Transverse colon (tissue), 4 donors: ENCODE results near the gene LRRC70. TPM values are rescaled to one million over a fixed set of nuclear protein-coding genes. Genes with fewer than 3 reads are reported as not detected.

Experiments used
- DNase-seq: peaks from one replicate; pipeline ENCODE4 v3.0.0-alpha.2; 2019
- H3K27ac ChIP-seq, 4 donors: fragments of 200-600 bp; sonication (generic); 2 replicates each; pipeline ENCODE4 v1.5.1; 2016 to 2018; ENCODE audit warnings: inconsistent platforms in 4 of 4
- H3K27me3 ChIP-seq: fragments of 200-600 bp; sonication (generic); 2 replicates; pipeline ENCODE4 v1.5.1; 2017; ENCODE audit warnings: inconsistent platforms
- H3K36me3 ChIP-seq, 4 donors: fragments of 200-600 bp; sonication (generic); 2 replicates each; pipeline ENCODE4 v1.5.1; 2017 to 2019; ENCODE audit warnings: inconsistent platforms in 4 of 4
- H3K4me1 ChIP-seq, 4 donors: fragments of 200-600 bp; sonication (generic); 2 replicates each; pipeline ENCODE4 v1.5.1; 2017 to 2020; ENCODE audit warnings: inconsistent platforms in 4 of 4
- H3K4me3 ChIP-seq, 4 donors: fragments of 200-600 bp; sonication (generic); 1 replicate in 1 of 4; 2 replicates in 3 of 4; pipeline versions ENCODE4 v1.5.1 to v1.6.1; 2017 to 2019; ENCODE audit warnings: inconsistent platforms in 4 of 4
- H3K9me3 ChIP-seq, 2 donors: fragments of 200-600 bp; sonication (generic); 2 replicates each; pipeline ENCODE4 v1.5.1; 2017 to 2019; ENCODE audit warnings: inconsistent platforms in 2 of 2
- CTCF ChIP-seq, 5 experiments: fragments of 200-600 bp in 3 of 5; fragments of 450-650 bp in 2 of 5; sonication (generic) in 3 of 5; IDR thresholded peaks; 1 replicate in 2 of 5; 2 replicates in 3 of 5; pipeline ENCODE4 v1.5.1; 2016 to 2017; ENCODE audit warnings: antibody characterized with exemption in 5 of 5, inconsistent platforms in 3 of 5, mild to moderate bottlenecking in 2 of 5, moderate library complexity in 1 of 5
- EP300 ChIP-seq: sonication (generic); formaldehyde crosslinking; IDR thresholded peaks from one replicate; pipeline ENCODE4 v1.6.1; 2017; ENCODE audit warnings: antibody characterized with exemption, low read depth
- POLR2A ChIP-seq: fragments of 450-650 bp; IDR thresholded peaks from one replicate; pipeline ENCODE4 v1.6.1; 2016; ENCODE audit warnings: antibody characterized with exemption, mild to moderate bottlenecking, moderate library complexity
- POLR2AphosphoS5 ChIP-seq, 3 donors: sonication (generic); formaldehyde crosslinking; IDR thresholded peaks; one replicate each; pipeline ENCODE4 v1.6.1; 2016; ENCODE audit warnings: antibody characterized with exemption in 3 of 3
- WGBS, 2 donors: methylation state at CpG; one replicate each; pipeline ENCODE4 v1.1.5; 2018; ENCODE audit warnings: low coverage in 1 of 2; 5-methylcytosine and 5-hydroxymethylcytosine counted together
- in situ Hi-C, 4 donors: fragments of 200-750 bp; cut with MboI; loops; one replicate each; pipeline versions ENCODE4 v1.15.0 to v1.15.1; 2017; ENCODE audit warnings: low sequenced_read_pairs in 3 of 4, low pct_ligation_motif_present in 1 of 4, low pct_unique_long_range_greater_than_20kb in 1 of 4
- intact Hi-C: fragments of 100-400 bp; cut with DNase I; formaldehyde crosslinking; loops from one replicate; pipeline ENCODE4 v1.15.1; 2023; ENCODE audit warnings: low total_unique reads
- total RNA-seq, 4 donors: library from RNA; depleted of rRNA; stranded (reverse); fragments of >200 nt; gene quantifications; one replicate each; pipeline ENCODE4 v1.1.0, GENCODE V29; 2016

LRRC70 gene
- total RNA-seq, 4 donors from 2014 or later, result 1.8 to 3.4 (median 2.3) TPM

- 94% methylated on average over 1 of the region's 1 CpG; no CpG with 5 or more reads in 1 of the 2 donors for WGBS, 2 donors
- Histone ChIP-seq H3K9me3 (no peaks in the 10 kb centered on the region), H3K27me3 (no peaks in the 10 kb centered on the region), H3K27ac (no peak overlapping the region), H3K4me3 (no peak overlapping the region), H3K4me1 (no peaks in the 10 kb centered on the region), H3K36me3 (no peaks in the 10 kb centered on the region)
- in situ Hi-C loops, result no loop called here
- TF ChIP-seq POLR2AphosphoS5 (IDR thresholded peaks at IDR 0.05) (no peak), CTCF (IDR thresholded peaks at IDR 0.05) (no peak), POLR2A (no peak), EP300 (no peak)
- DNase-seq, result no peak
- intact Hi-C loops, result no loop called here
Measured at GRCh38 chr5:62596096-62596495, 17.5 kb downstream of the LRRC70 start.

- Histone ChIP-seq H3K9me3 (no peaks in the 10 kb centered on the region), H3K4me3 (no peak overlapping the region), H3K27ac (no peak overlapping the region), H3K27me3 (no peaks in the 10 kb centered on the region), H3K36me3 (no peaks in the 10 kb centered on the region), H3K4me1 (no peaks in the 10 kb centered on the region)
- intact Hi-C loops, result no loop called here
- WGBS, 2 donors, result 92% methylated on average over 1 of the region's 1 CpG; no CpG with 5 or more reads in 1 of the 2 donors
- in situ Hi-C loops, result no loop called here
- DNase-seq, result no peak
- TF ChIP-seq EP300, result no peak
Measured at GRCh38 chr5:62596691-62597090, 18.1 kb downstream of the LRRC70 start.

GRCh38 chr5:62597314-62597713, 18.7 kb downstream of the LRRC70 start:
- Histone ChIP-seq H3K27me3 (no peaks in the 10 kb centered on the region), H3K4me3 (no peak overlapping the region), H3K4me1 (no peaks in the 10 kb centered on the region), H3K27ac (no peak overlapping the region), H3K9me3 (no peaks in the 10 kb centered on the region), H3K36me3 (no peaks in the 10 kb centered on the region)
- no peak for DNase-seq
- 80 to 91% methylated on average over 1 to 2 of the region's 2 CpGs for WGBS, 2 donors
- in situ Hi-C loops (no loop called here), intact Hi-C loops (no loop called here)
- TF ChIP-seq POLR2AphosphoS5 (IDR thresholded peaks at IDR 0.05) (no peak), EP300 (no peak), CTCF (IDR thresholded peaks at IDR 0.05) (no peak), POLR2A (no peak)

- no peaks in the 10 kb centered on the region for H3K4me1 ChIP-seq
- WGBS, 2 donors, result 48 to 65% methylated on average over 3 of the region's 3 CpGs
- no peak overlapping the region for H3K27ac ChIP-seq
- in situ Hi-C loops (no loop called here), intact Hi-C loops (no loop called here)
- H3K36me3 ChIP-seq, result no peaks in the 10 kb centered on the region
- H3K9me3 ChIP-seq, result no peaks in the 10 kb centered on the region
- no peaks in the 10 kb centered on the region for H3K27me3 ChIP-seq
- no peak for DNase-seq
- no peak overlapping the region for H3K4me3 ChIP-seq
- TF ChIP-seq CTCF (IDR thresholded peaks at IDR 0.05), result no peak
- TF ChIP-seq EP300, result no peak
- TF ChIP-seq POLR2AphosphoS5 (IDR thresholded peaks at IDR 0.05), result no peak
- TF ChIP-seq POLR2A, result no peak
Measured at GRCh38 chr5:62600560-62601252, 22.1 kb downstream of the LRRC70 start.

GRCh38 chr5:62603934-62604333, 25.3 kb downstream of the LRRC70 start:
- in situ Hi-C loops, result no loop called here
- H3K27ac ChIP-seq, result no peak overlapping the region

More at GRCh38 chr5:62603934-62604333, 25.3 kb downstream of the LRRC70 start:
- no peaks in the 10 kb centered on the region for H3K27me3 ChIP-seq
- no peak for TF ChIP-seq POLR2AphosphoS5 (IDR thresholded peaks at IDR 0.05)
- no peak for TF ChIP-seq POLR2A
- no peak for TF ChIP-seq CTCF (IDR thresholded peaks at IDR 0.05)
- no peak for TF ChIP-seq EP300
- H3K4me1 ChIP-seq, result no peaks in the 10 kb centered on the region
- DNase-seq, result no peak
- intact Hi-C loops, result no loop called here
- H3K36me3 ChIP-seq, result no peaks in the 10 kb centered on the region
- 95 to 98% methylated on average over 3 to 5 of the region's 5 CpGs for WGBS, 2 donors
- H3K9me3 ChIP-seq, result no peaks in the 10 kb centered on the region
- no peak overlapping the region for H3K4me3 ChIP-seq
